BE2C (cell line): ENCODE data around the gene ATF4.
A peak's percentile ranks its signal among the peaks of the same experiment; 100 is the strongest.

Source experiments
- DNase-seq: peaks from one replicate; pipeline ENCODE4 v3.0.0-alpha.2; 2020
- H3K27me3 ChIP-seq: fragments of 250-450 bp; sonication (Bioruptor Pico); 2 replicates; pipeline ENCODE4 v1.5.1; 2020; ENCODE audit warnings: mild to moderate bottlenecking
- H3K36me3 ChIP-seq: fragments of 250-450 bp; sonication (Bioruptor Pico); 2 replicates; pipeline ENCODE4 v1.5.1; 2020; ENCODE audit warnings: mild to moderate bottlenecking
- H3K4me1 ChIP-seq: fragments of 250-450 bp; sonication (Bioruptor Pico); 2 replicates; pipeline ENCODE4 v1.5.1; 2020
- H3K4me3 ChIP-seq: 2 replicates; pipeline ENCODE4 v1.5.1; 2011; ENCODE audit warnings: low read depth, low read length
- H3K9me3 ChIP-seq: fragments of 250-450 bp; sonication (Bioruptor Pico); 2 replicates; pipeline ENCODE4 v1.5.1; 2020
- TF ChIP-seq, protein P1 (sequence below): IDR thresholded peaks from 2 replicates; pipeline ENCODE4 v1.5.1; 2012; ENCODE audit warnings: mild to moderate bottlenecking, low read depth, low read length

ATF4 gene

DNA sequence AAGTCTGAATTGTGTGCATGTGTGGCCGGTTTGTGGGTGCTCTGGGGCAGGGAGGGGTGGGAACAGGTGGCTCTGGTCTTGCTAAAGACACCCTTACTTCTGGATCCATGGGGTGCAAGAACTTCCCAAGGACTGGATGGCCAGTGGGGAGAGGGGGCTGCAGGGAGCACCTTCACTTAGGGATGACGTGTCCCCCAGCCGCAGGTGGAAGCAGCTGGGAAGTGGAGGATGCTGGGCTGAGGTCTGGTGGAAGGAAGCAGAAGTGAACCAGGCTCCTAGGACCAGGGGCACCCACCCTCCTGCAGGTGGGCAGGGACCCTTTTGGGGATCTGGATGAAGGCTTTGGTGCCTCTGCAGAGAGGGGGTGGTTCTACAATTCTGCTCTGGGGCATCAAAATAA, 28.2 kb upstream of the ATF4 start:
- Histone ChIP-seq H3K4me3 (no peak overlapping the region), H3K4me1 (peaks cover 8% of the 10 kb centered on the region), H3K9me3 (no peaks in the 10 kb centered on the region), H3K36me3 (no peaks in the 10 kb centered on the region), H3K27me3 (no peaks in the 10 kb centered on the region)
- DNase-seq = no peak
- TF ChIP-seq, protein P1, sequence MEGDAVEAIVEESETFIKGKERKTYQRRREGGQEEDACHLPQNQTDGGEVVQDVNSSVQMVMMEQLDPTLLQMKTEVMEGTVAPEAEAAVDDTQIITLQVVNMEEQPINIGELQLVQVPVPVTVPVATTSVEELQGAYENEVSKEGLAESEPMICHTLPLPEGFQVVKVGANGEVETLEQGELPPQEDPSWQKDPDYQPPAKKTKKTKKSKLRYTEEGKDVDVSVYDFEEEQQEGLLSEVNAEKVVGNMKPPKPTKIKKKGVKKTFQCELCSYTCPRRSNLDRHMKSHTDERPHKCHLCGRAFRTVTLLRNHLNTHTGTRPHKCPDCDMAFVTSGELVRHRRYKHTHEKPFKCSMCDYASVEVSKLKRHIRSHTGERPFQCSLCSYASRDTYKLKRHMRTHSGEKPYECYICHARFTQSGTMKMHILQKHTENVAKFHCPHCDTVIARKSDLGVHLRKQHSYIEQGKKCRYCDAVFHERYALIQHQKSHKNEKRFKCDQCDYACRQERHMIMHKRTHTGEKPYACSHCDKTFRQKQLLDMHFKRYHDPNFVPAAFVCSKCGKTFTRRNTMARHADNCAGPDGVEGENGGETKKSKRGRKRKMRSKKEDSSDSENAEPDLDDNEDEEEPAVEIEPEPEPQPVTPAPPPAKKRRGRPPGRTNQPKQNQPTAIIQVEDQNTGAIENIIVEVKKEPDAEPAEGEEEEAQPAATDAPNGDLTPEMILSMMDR = no peak

DNA sequence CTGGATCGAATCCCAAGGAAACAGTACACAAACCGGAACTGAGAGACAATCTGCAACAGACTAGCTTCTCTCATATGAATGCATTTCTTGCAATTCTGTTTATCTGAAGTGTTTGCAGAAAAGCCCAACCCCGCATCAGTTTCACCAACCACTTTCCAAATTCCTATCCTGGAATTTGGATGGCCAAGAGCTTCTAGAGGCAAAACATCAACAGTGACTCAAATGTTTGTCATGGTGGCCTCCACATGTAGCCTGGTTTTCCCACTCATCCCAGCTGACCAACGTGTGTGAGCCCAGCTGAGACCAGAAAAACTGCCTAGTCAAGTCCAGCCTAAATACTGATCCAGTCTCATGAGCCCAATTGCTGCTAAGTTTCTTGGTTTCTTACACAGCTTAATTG, 26.6 kb upstream of the ATF4 start:
- no peak overlapping the region for H3K4me3 ChIP-seq
- H3K4me1 ChIP-seq = peaks cover 14% of the 10 kb centered on the region
- no peak for DNase-seq
- TF ChIP-seq, protein P1 = no peak
- H3K27me3 ChIP-seq = no peaks in the 10 kb centered on the region
- H3K36me3 ChIP-seq = no peaks in the 10 kb centered on the region
- H3K9me3 ChIP-seq = no peaks in the 10 kb centered on the region

DNA sequence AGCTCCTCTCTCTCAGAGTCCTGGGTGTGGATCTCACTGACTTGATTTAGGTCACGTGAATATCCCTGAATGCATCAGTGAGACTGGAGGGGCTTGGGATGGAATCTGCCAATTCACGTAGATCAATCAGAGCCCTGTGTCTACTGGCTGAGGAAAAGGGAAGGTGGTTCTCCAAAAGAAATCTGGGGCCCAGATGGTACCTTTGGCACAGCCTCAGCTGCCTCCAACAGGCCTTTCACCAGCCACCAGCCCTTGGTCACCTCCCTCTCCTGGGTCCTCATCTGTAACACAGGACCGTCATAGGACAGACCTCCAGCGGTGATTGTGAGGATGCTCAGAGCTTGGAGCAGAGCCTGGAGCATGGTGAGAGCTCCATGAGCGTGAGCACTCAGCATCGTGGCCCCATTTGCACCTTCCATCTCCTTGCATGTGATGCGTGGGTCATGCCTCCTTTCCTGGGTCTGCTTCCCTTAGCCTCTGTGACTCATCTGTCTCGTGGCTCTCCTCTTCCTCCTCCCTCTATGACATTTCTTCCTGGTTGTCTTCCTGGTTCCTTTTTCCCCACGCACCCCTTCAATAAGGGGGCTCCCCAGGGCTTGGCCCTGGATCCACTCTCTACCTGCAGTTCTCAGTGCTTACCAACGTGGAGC, 25.8 kb upstream of the ATF4 start:
- TF ChIP-seq, protein P1 = no peak
- DNase-seq = no peak
- peaks cover 18% of the 10 kb centered on the region for H3K4me1 ChIP-seq
- no peaks in the 10 kb centered on the region for H3K9me3 ChIP-seq
- H3K4me3 ChIP-seq = no peak overlapping the region
- H3K36me3 ChIP-seq = no peaks in the 10 kb centered on the region
- no peaks in the 10 kb centered on the region for H3K27me3 ChIP-seq

DNA sequence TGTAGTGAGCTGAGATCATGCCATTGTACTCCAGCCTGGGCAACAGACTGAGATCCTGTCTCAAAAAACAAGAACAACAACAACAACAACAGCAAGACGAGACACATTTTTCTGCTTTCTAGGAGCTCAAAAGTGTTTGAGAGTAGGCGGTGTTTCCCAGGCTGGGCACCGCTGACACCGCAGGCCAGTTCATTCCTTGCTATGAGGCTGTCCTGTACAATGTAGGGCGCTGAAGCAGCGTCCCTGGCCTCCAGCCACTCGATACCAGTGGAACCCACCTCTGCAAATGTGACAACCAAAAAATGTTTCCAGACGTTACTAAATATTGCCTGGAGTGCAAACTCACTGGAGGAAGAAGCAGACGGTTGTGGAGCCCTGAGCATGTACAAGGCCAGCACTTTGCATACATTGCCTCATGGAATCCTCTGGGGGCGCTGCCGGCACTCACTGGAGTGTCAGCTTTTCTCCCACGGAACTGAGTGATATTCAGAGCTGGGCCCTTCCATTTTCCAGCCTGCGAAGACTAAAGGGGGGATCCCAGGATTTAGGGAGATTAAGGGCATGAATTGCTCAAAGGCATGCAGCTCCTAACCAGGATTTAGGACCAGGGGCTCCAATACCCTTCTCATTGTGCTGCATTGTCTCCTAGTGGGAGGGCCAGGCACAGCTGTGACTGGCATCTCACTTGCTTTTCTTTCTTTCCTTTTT, 24.1 kb upstream of the ATF4 start:
- DNase-seq = peak; percentile 81
- H3K36me3 ChIP-seq = no peaks in the 10 kb centered on the region
- H3K4me1 ChIP-seq = peaks cover 20% of the 10 kb centered on the region
- no peaks in the 10 kb centered on the region for H3K9me3 ChIP-seq
- TF ChIP-seq, protein P1 = peak; percentile 94
- no peak overlapping the region for H3K4me3 ChIP-seq
- H3K27me3 ChIP-seq = no peaks in the 10 kb centered on the region

DNA sequence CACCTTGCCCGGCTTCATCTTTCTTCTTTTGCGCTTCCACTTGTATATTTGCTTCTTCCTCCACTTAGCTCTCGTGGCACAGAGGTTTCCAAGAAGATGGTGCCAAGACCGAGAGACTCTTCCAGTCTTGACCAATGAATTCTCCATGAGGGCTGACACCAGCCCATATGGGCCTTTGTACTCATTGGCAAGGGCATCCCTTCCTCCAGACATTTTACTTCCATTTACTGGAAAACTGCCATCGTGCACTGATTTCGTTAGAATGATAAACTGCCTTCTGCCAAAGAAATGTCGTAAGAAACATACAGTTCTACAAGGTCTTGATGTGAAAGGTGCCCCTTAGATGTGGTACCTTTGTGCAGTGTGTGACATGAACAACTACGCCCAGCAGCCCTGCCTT, 22.9 kb upstream of the ATF4 start:
- no peaks in the 10 kb centered on the region for H3K36me3 ChIP-seq
- DNase-seq = no peak
- no peak overlapping the region for H3K4me3 ChIP-seq
- no peaks in the 10 kb centered on the region for H3K9me3 ChIP-seq
- peaks cover 26% of the 10 kb centered on the region for H3K4me1 ChIP-seq
- TF ChIP-seq, protein P1 = no peak
- H3K27me3 ChIP-seq = no peaks in the 10 kb centered on the region

DNA sequence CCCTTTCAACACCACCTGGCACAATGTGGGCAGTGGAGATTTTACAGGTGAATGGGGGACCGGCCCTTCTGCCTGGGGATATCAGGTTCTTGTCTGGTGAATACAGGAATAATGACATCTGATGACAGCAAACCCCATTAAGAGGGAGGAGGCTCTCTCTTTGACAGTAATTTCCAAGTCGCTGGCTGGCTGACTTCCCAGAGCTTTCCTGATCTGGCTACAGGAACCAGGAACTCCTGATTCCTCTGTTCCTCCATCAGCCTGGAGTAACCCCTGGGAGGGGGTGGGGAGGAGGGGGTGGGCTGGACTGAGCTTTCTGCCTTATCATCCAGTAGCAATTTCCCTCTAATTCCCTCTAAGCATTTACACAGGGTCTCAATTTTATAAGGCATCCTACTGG, 22.0 kb upstream of the ATF4 start:
- H3K9me3 ChIP-seq = no peaks in the 10 kb centered on the region
- H3K27me3 ChIP-seq = no peaks in the 10 kb centered on the region
- DNase-seq = peak; percentile 69
- TF ChIP-seq, protein P1 = no peak
- peaks cover 2% of the 10 kb centered on the region; the same call in 1 of the 2 replicates for H3K36me3 ChIP-seq
- peaks cover 26% of the 10 kb centered on the region for H3K4me1 ChIP-seq
- no peak overlapping the region for H3K4me3 ChIP-seq
